Activated T-cell treated with anti-CD3 and anti-CD28 coated beads, Interleukin-2, amount 50 U/mL, for 48 hours (primary cell): ENCODE results near the gene EVA1A.
A peak's percentile ranks its signal among the peaks of the same experiment; 100 is the strongest.

Source experiments
- DNase-seq, 2 experiments: peaks; one replicate each; pipeline ENCODE4 v3.0.0-alpha.2; 2020

The EVA1A gene

GRCh38 chr2:75560768-75561565, at the start of gene EVA1A:
Gene EVA1A (minus strand): TSS chr2:75560939. CDS start chr2:75518140, 42,799 bp downstream.
- peak; percentile 23 to 39 for DNase-seq

GRCh38 chr2:75609937-75610508, 49.3 kb upstream of the EVA1A start:
- no peak for DNase-seq

GRCh38 chr2:75609334-75609689, 48.6 kb upstream of the EVA1A start:
- DNase-seq, result no peak

GRCh38 chr2:75608684-75609333, 48.1 kb upstream of the EVA1A start:
- DNase-seq, result peak; percentile 69 to 74

GRCh38 chr2:75607988-75608683, 47.4 kb upstream of the EVA1A start:
- DNase-seq, result no peak

- DNase-seq, result no peak
Observed at GRCh38 chr2:75607400-75607798, 46.7 kb upstream of the EVA1A start.

- no peak for DNase-seq
Observed at GRCh38 chr2:75606761-75607399, 46.1 kb upstream of the EVA1A start.

- DNase-seq, result no peak
Observed at GRCh38 chr2:75605770-75606529, 45.2 kb upstream of the EVA1A start.

- no peak for DNase-seq
Observed at GRCh38 chr2:75604484-75604883, 43.7 kb upstream of the EVA1A start.

- DNase-seq, result no peak
Observed at GRCh38 chr2:75603477-75603876, 42.7 kb upstream of the EVA1A start.

GRCh38 chr2:75602724-75603342, 42.1 kb upstream of the EVA1A start:
- DNase-seq, result no peak

GRCh38 chr2:75600461-75601011, 39.8 kb upstream of the EVA1A start:
- no peak for DNase-seq

GRCh38 chr2:75598589-75599155, 37.9 kb upstream of the EVA1A start:
- no peak for DNase-seq

- DNase-seq, result no peak
Observed at GRCh38 chr2:75597949-75598348, 37.2 kb upstream of the EVA1A start.

GRCh38 chr2:75596784-75597183, 36.0 kb upstream of the EVA1A start:
- DNase-seq, result no peak

- DNase-seq, result no peak
Observed at GRCh38 chr2:75595541-75596395, 35.0 kb upstream of the EVA1A start.

- no peak for DNase-seq
Observed at GRCh38 chr2:75594596-75594995, 33.9 kb upstream of the EVA1A start.

GRCh38 chr2:75592888-75593287, 32.1 kb upstream of the EVA1A start:
- DNase-seq, result no peak

- no peak for DNase-seq
Observed at GRCh38 chr2:75592030-75592429, 31.3 kb upstream of the EVA1A start.
